ENCODE measurements around the gene PERCC1. TPM values are rescaled to one million over a fixed set of nuclear protein-coding genes. Genes with fewer than 3 reads are reported as not detected.

PERCC1 gene
- total RNA-seq, 4 donors from 2014 or later: 1.3 TPM; not detected in 3

DNA sequence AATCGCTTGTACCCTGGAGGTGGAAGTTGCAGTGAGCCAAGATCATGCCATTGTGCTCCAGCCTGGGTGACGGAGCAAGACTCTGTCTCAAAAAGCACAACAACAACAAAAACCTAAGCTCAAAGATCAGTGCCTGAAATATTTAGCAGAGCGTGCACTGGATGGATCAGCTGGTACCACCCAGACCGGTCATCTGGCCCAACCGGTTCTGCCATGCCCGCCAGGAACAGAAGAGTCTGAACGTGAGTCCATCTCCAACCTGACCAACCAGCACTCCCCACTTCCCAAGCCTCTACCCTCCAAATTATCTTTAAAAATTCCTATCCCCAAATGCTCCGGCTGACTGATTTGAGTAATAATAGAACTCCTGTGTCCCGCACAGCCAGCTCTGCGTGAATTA is 8.8 kb upstream of the PERCC1 start:
- H3K27ac ChIP-seq: peak overlapping the region; percentile 94
- peaks cover 32% of the 10 kb centered on the region for H3K4me1 ChIP-seq
- no peaks in the 10 kb centered on the region for H3K9me3 ChIP-seq
- 87% methylated on average over 10 of the region's 10 CpGs for WGBS
- no peaks in the 10 kb centered on the region for H3K36me3 ChIP-seq
- DNase-seq (ENCODE audit: low spot score in 2 of 2): no peak
- TF ChIP-seq CTCF (IDR thresholded peaks at IDR 0.05): no peak
- TF ChIP-seq POLR2A (IDR thresholded peaks at IDR 0.05): no peak
- no peak for TF ChIP-seq EP300 (IDR thresholded peaks at IDR 0.05)
- TF ChIP-seq POLR2AphosphoS5 (IDR thresholded peaks at IDR 0.05): no peak
- H3K4me3 ChIP-seq: no peak overlapping the region
- H3K27me3 ChIP-seq: no peaks in the 10 kb centered on the region

GRCh38 chr16:1424028-1424427 is 6.8 kb upstream of the PERCC1 start:
- Histone ChIP-seq H3K27me3 (no peaks in the 10 kb centered on the region), H3K4me3 (no peak overlapping the region), H3K9me3 (no peaks in the 10 kb centered on the region), H3K4me1 (peaks cover 30% of the 10 kb centered on the region), H3K36me3 (no peaks in the 10 kb centered on the region), H3K27ac (no peak overlapping the region)
- 88% methylated on average over 12 of the region's 12 CpGs for WGBS
- DNase-seq (ENCODE audit: low spot score in 2 of 2): no peak
- no peak for TF ChIP-seq CTCF (IDR thresholded peaks at IDR 0.05)

GRCh38 chr16:1425616-1426370 is 5.1 kb upstream of the PERCC1 start:
- no peaks in the 10 kb centered on the region for H3K27me3 ChIP-seq
- H3K4me3 ChIP-seq: no peak overlapping the region
- peaks cover 18% of the 10 kb centered on the region for H3K4me1 ChIP-seq
- no peak for TF ChIP-seq POLR2A (IDR thresholded peaks at IDR 0.05)
- TF ChIP-seq EP300 (IDR thresholded peaks at IDR 0.05): no peak
- TF ChIP-seq CTCF (IDR thresholded peaks at IDR 0.05): no peak
- TF ChIP-seq POLR2AphosphoS5 (IDR thresholded peaks at IDR 0.05): no peak
- no peak for DNase-seq (ENCODE audit: low spot score in 2 of 2)
- H3K9me3 ChIP-seq: no peaks in the 10 kb centered on the region
- 80% methylated on average over 6 of the region's 16 CpGs for WGBS
- no peak overlapping the region for H3K27ac ChIP-seq
- H3K36me3 ChIP-seq: no peaks in the 10 kb centered on the region

GRCh38 chr16:1426734-1427471 is 4.0 kb upstream of the PERCC1 start:
- Histone ChIP-seq H3K27me3 (no peaks in the 10 kb centered on the region), H3K9me3 (no peaks in the 10 kb centered on the region), H3K36me3 (no peaks in the 10 kb centered on the region), H3K4me1 (peaks cover 11% of the 10 kb centered on the region), H3K4me3 (no peak overlapping the region), H3K27ac (no peak overlapping the region)
- 86% methylated on average over 24 of the region's 42 CpGs for WGBS
- TF ChIP-seq CTCF (IDR thresholded peaks at IDR 0.05) (no peak), EP300 (IDR thresholded peaks at IDR 0.05) (no peak), POLR2AphosphoS5 (IDR thresholded peaks at IDR 0.05) (no peak), POLR2A (IDR thresholded peaks at IDR 0.05) (no peak)
- no peak for DNase-seq (ENCODE audit: low spot score in 2 of 2)

Measured in suprapubic skin (tissue), 4 donors.